Brain microvascular endothelial cell (primary cell): Measurements from ENCODE around the gene GRAMD1B.

Experiments used
- DNase-seq: peaks from one replicate; pipeline ENCODE4 v3.0.0-alpha.2; 2020
- H3K27ac ChIP-seq: fragments of 250-450 bp; sonication (Bioruptor Pico); 2 replicates; pipeline ENCODE4 v1.5.1; 2020; ENCODE audit warnings: mild to moderate bottlenecking, moderate library complexity
- H3K27me3 ChIP-seq: fragments of 250-450 bp; sonication (Bioruptor Pico); replicated peaks from 2 replicates; pipeline ENCODE4 v1.5.1; 2020; ENCODE audit warnings: mild to moderate bottlenecking
- H3K36me3 ChIP-seq: fragments of 250-450 bp; sonication (Bioruptor Pico); replicated peaks from 2 replicates; pipeline ENCODE4 v1.5.1; 2020; ENCODE audit warnings: mild to moderate bottlenecking
- H3K4me3 ChIP-seq: 2 replicates; pipeline ENCODE4 v1.5.1; 2011; ENCODE audit warnings: low read depth, mild to moderate bottlenecking, control low read depth, low read length, moderate library complexity
- in situ Hi-C: cut with HindIII; loops from 2 replicates; pipeline ENCODE4 v1.10.0; 2017; ENCODE audit warnings: low sequenced_read_pairs, low pct_ligation_motif_present
- TF ChIP-seq, protein P1 (sequence below): IDR thresholded peaks from 2 replicates; pipeline ENCODE4 v1.5.1; 2011; ENCODE audit warnings: low read depth, mild to moderate bottlenecking, moderate library complexity, low read length, control low read depth, inconsistent platforms; ENCODE audit errors: missing control alignments

Gene GRAMD1B

DNA sequence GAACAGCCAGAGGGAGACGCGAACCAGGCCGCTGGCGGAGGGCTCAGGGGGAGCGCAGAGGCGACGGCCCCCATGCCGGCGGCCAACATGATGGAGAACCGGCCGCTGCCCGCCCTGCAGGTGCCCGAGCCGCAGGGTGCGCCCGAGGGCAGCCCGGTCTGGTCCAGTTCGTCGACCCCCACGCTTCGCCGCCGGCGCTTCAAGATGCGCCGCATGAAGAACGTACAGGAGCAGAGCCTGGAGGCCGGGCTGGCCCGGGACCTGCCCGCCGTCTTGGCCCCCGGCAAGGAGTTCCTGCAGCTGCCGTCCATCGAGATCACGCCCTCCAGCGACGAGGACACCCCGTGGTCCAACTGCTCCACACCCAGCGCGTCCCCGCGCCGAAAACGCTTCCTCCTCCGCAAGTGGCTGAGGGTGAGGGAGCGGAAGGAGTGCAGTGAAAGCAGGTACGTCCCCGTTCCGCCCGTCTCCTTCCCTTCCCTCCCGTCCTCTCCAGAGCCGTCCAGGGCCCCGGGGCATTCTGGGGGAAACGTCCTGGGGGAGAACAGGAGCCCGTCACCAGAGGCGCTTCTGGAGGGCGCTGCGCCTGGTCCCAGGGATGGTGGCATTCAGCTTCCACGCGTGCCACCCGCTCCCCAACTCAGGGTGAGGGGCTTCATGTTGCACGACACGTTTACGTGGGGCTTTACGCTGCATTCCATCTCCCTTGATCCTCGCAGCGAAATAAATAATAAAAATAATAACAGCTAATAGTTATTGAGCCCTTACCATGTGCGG lies 840 bp downstream of the GRAMD1B start:
- TF ChIP-seq, protein P1, sequence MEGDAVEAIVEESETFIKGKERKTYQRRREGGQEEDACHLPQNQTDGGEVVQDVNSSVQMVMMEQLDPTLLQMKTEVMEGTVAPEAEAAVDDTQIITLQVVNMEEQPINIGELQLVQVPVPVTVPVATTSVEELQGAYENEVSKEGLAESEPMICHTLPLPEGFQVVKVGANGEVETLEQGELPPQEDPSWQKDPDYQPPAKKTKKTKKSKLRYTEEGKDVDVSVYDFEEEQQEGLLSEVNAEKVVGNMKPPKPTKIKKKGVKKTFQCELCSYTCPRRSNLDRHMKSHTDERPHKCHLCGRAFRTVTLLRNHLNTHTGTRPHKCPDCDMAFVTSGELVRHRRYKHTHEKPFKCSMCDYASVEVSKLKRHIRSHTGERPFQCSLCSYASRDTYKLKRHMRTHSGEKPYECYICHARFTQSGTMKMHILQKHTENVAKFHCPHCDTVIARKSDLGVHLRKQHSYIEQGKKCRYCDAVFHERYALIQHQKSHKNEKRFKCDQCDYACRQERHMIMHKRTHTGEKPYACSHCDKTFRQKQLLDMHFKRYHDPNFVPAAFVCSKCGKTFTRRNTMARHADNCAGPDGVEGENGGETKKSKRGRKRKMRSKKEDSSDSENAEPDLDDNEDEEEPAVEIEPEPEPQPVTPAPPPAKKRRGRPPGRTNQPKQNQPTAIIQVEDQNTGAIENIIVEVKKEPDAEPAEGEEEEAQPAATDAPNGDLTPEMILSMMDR = no peak
- H3K36me3 ChIP-seq = no peaks in the 10 kb centered on the region

DNA sequence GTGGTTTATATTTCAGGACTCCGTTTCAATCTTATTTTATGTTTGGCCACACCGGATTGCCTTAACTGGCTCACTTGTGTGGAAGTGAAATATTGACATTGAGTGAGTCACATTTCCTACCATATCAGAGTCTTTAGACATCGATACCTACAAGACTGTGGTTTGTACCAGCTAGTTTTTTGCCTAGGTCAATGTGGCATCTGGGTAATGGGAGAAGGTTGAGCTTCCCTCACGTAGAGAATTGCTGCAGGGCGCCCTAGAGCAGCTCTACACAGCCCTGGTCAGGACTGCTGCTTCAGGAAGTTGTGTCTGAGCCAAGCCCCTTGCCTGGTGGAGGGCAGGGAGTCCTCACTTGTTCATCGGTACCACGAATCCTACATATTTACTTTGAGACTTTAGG lies 1.6 kb downstream of the GRAMD1B start:
- Histone ChIP-seq H3K27me3 (no peaks in the 10 kb centered on the region), H3K4me3 (peak overlapping the region; percentile 71), H3K27ac (no peak overlapping the region), H3K36me3 (no peaks in the 10 kb centered on the region)
- TF ChIP-seq, protein P1 = no peak
- no peak for DNase-seq
- in situ Hi-C loops = no loop called here

More for the DNA sequence above, 840 bp downstream of the GRAMD1B start:
- Histone ChIP-seq H3K27ac (peak overlapping the region; percentile 10), H3K27me3 (no peaks in the 10 kb centered on the region), H3K4me3 (peak overlapping the region; percentile 71)
- DNase-seq = peak; percentile 24
- in situ Hi-C loops = no loop called here

DNA sequence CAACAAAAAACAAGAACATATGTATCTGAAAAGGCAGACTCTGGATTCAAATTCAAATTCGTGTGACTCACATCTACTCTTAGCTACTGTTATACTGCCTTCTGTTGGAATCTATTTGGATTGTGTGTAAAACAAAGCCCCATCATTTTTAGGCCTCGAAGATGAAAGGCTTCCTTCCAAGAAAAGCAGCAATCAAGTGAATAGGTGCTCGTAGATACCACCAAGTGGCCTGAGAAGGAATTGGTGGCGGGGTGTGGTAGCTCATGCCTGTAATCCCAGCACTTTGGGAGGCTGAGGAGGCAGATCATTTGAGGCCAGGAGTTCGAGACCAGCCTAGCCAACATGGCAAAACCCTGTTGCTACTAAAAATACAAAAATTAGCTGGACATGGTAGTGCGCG lies 4.2 kb downstream of the GRAMD1B start:
- Histone ChIP-seq H3K36me3 (no peaks in the 10 kb centered on the region), H3K4me3 (no peak overlapping the region), H3K27ac (no peak overlapping the region), H3K27me3 (no peaks in the 10 kb centered on the region)
- no peak for DNase-seq
- in situ Hi-C loops = no loop called here
- TF ChIP-seq, protein P1 = peak; percentile 49

DNA sequence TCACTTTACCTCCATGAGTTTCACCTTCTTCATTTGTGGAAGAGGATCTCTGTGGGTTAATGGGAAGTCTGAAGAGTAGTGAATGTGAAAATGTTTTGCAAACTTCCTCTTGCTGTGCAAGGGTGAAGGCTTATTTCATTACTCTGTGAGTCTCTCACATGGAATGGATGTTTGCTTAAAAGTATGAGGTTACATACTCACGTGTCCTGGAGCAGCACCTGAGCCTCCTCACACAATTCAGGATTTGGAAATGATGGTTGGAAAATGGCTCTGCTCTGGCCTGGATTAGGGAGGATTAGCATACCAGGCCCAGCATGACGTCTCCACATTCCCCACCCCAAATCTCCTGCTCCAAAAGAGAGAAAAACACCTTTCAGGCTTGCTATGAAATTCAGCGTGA lies 4.8 kb downstream of the GRAMD1B start:
- DNase-seq = no peak
- Histone ChIP-seq H3K27ac (no peak overlapping the region), H3K27me3 (no peaks in the 10 kb centered on the region), H3K36me3 (no peaks in the 10 kb centered on the region), H3K4me3 (no peak overlapping the region)
- in situ Hi-C loops = no loop called here
- TF ChIP-seq, protein P1 = no peak

DNA sequence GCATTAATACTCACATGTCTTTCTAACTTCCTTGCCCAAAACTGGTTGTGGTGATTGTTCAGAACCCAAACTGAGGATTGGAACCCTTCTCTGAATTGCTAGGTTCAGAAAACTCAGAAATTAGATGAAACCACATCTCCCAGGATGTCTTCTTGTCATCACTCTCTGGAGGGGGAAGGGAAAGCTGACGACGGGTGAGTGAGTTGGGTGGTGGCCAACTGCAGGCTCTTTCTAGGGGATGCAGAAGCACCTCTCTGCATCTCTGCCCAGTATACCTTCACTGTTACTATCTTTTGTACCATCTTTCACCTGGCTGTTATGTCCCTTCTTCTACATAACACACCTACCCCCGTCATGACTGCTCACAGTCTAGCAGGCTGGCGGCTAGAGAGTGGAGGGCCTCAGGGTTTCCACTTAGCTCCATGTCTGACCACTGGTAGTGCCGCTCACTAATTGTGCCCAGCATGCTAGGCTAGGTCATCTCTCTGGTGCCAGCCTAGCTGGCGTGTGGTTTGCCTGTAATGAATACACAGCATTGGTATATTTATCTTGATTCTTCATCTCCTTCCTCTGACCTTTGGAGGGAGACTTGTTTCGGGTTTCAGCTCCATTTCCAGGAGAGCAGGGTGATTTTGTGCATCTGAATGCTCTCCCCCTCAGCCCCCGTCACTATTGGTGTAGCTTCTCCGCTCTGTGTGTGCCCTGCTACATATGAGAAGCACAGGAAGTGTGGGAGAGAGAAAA lies 7.3 kb downstream of the GRAMD1B start:
- Histone ChIP-seq H3K4me3 (no peak overlapping the region), H3K27ac (no peak overlapping the region), H3K27me3 (no peaks in the 10 kb centered on the region), H3K36me3 (no peaks in the 10 kb centered on the region)
- no peak for DNase-seq
- TF ChIP-seq, protein P1 = no peak
- in situ Hi-C loops = no loop called here
